Activated naive CD8-positive, alpha-beta T cell treated with anti-CD3 and anti-CD28 coated beads, Interleukin-2, amount 50 U/mL, for 24 hours (primary cell): ENCODE data around the gene ZNF619.

Experiments
- ATAC-seq: fragments of 150-1000 bp; cut with Tn5 transposase; one replicate; pipeline ENCODE4 v1.10.0; 2021
- DNase-seq: peaks from one replicate; pipeline ENCODE4 v3.0.0; 2021
- H3K27ac Mint-ChIP-seq: one replicate; pipeline ENCODE4 v1.8.0; 2021; ENCODE audit warnings: mild to moderate bottlenecking, mixed read lengths
- H3K27me3 Mint-ChIP-seq: one replicate; pipeline ENCODE4 v1.8.0; 2021; ENCODE audit warnings: mixed read lengths
- H3K36me3 Mint-ChIP-seq: one replicate; pipeline ENCODE4 v1.8.0; 2021; ENCODE audit warnings: low read depth, mixed read lengths
- H3K4me1 Mint-ChIP-seq: one replicate; pipeline ENCODE4 v1.8.0; 2021; ENCODE audit warnings: mixed read lengths
- H3K4me3 Mint-ChIP-seq: one replicate; pipeline ENCODE4 v1.8.0; 2021; ENCODE audit warnings: mild to moderate bottlenecking, moderate library complexity, mixed read lengths
- H3K9me3 Mint-ChIP-seq: one replicate; pipeline ENCODE4 v1.8.0; 2021; ENCODE audit warnings: mixed read lengths

ZNF619 gene

DNA sequence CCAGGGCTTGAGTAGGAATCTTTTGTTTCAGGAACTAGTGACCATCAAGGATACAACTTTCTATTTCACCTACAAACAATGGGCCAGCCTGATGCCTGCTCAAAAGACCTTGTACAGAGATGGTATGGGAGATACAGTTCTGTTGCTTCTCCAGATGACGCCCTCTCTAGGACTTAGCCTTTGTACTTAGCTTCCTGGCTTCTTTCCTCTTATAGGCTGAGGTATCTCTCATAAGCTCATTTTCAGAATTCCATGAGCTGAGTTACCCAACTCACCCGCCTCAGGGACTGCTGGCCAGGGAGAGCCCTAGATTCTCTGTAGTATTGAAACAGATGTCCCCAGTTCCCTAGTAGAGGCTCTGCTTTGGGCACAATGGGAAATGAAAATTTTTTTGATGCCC is 20.4 kb downstream of the ZNF619 start:
- Mint-ChIP-seq H3K9me3 (no peaks in the 10 kb centered on the region), H3K27me3 (no peaks in the 10 kb centered on the region), H3K4me3 (no peak overlapping the region), H3K36me3 (no peaks in the 10 kb centered on the region), H3K4me1 (no peaks in the 10 kb centered on the region), H3K27ac (no peak overlapping the region)
- no peak for ATAC-seq
- no peak for DNase-seq

GRCh38 chr3:40499952-40500351 is 23.0 kb downstream of the ZNF619 start:
- no peak overlapping the region for H3K27ac Mint-ChIP-seq
- peaks cover 9% of the 10 kb centered on the region for H3K4me1 Mint-ChIP-seq
- no peaks in the 10 kb centered on the region for H3K9me3 Mint-ChIP-seq
- no peak overlapping the region for H3K4me3 Mint-ChIP-seq
- H3K36me3 Mint-ChIP-seq = no peaks in the 10 kb centered on the region
- DNase-seq = no peak
- H3K27me3 Mint-ChIP-seq = no peaks in the 10 kb centered on the region
- ATAC-seq = no peak

DNA sequence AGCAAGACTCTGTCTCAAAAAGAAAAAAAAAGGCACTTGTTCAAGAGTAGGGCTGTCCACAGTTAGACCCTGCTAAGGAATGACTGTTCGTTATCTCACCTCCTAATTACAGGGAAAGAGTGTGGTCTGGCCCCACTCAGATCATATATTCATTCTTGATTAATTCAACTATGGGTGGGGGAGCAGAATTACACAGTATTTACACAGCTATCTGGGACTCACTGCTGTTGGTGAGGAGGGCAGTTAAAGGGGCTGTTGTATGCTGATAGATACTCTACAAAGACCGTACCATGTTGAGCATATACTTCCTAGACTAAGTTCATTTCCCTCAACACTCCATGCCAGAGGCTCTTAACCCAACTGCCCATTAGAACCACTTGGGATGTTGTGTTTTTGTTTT is 25.1 kb downstream of the ZNF619 start:
- Mint-ChIP-seq H3K9me3 (no peaks in the 10 kb centered on the region), H3K36me3 (no peaks in the 10 kb centered on the region), H3K27ac (no peak overlapping the region), H3K4me3 (no peak overlapping the region), H3K4me1 (peaks cover 29% of the 10 kb centered on the region), H3K27me3 (no peaks in the 10 kb centered on the region)
- ATAC-seq (no peak), DNase-seq (no peak)

- peaks cover 31% of the 10 kb centered on the region for H3K4me1 Mint-ChIP-seq
- H3K36me3 Mint-ChIP-seq = peaks cover 3% of the 10 kb centered on the region
- ATAC-seq (peak; percentile 58), DNase-seq (no peak)
- H3K27me3 Mint-ChIP-seq = no peaks in the 10 kb centered on the region
- H3K4me3 Mint-ChIP-seq = peak overlapping the region; percentile 84
- H3K27ac Mint-ChIP-seq = peak overlapping the region; percentile 83
- H3K9me3 Mint-ChIP-seq = no peaks in the 10 kb centered on the region
These were observed 27.9 kb downstream of the ZNF619 start for GRCh38 chr3:40504636-40505430.

- DNase-seq = peak; percentile 67
- Mint-ChIP-seq H3K27me3 (no peaks in the 10 kb centered on the region), H3K9me3 (no peaks in the 10 kb centered on the region), H3K36me3 (peaks cover 9% of the 10 kb centered on the region), H3K4me3 (peak within 1 kb of the TSS; percentile 84), H3K4me1 (peaks cover 31% of the 10 kb centered on the region), H3K27ac (peak within 1 kb of the TSS; percentile 83)
- peak; percentile 71 for ATAC-seq
These were observed 28.9 kb downstream of the ZNF619 start, which contains the start of gene ZNF620 for GRCh38 chr3:40505599-40506462. ZNF620 (plus strand) TSS chr3:40506039; CDS start chr3:40506353, 314 bp downstream.

- H3K9me3 Mint-ChIP-seq = no peaks in the 10 kb centered on the region
- no peaks in the 10 kb centered on the region for H3K27me3 Mint-ChIP-seq
- no peak overlapping the region for H3K27ac Mint-ChIP-seq
- H3K36me3 Mint-ChIP-seq = peaks cover 34% of the 10 kb centered on the region
- H3K4me1 Mint-ChIP-seq = peaks cover 10% of the 10 kb centered on the region
- DNase-seq (no peak), ATAC-seq (no peak)
- H3K4me3 Mint-ChIP-seq = no peak overlapping the region
These were observed 34.3 kb downstream of the ZNF619 start for GRCh38 chr3:40511031-40511718.

GRCh38 chr3:40516201-40516600 is 39.3 kb downstream of the ZNF619 start:
- no peak for ATAC-seq
- Mint-ChIP-seq H3K4me1 (no peaks in the 10 kb centered on the region), H3K27ac (no peak overlapping the region), H3K27me3 (no peaks in the 10 kb centered on the region), H3K36me3 (peaks cover 30% of the 10 kb centered on the region), H3K9me3 (no peaks in the 10 kb centered on the region), H3K4me3 (no peak overlapping the region)
- DNase-seq = no peak

DNA sequence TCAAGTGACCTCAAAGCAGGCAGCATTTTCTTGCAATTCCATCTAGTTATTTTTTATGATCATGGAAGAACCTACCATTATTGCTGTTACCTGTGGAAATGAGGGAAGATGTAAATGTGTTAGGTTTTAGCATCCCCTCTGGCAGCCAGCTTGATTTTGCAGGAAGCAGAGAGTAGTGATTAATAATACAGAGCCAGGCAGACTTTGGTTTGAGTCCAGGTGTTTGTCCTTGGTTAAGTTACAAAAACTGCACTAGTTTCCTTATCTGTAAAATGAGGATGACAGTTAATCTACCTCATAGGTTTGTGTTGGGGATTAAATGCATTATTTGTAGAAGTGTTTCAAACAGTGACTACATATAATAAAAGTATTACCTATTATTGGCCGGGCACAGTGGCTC is 41.1 kb downstream of the ZNF619 start:
- no peak for ATAC-seq
- no peaks in the 10 kb centered on the region for H3K27me3 Mint-ChIP-seq
- H3K27ac Mint-ChIP-seq = no peak overlapping the region
- H3K4me1 Mint-ChIP-seq = no peaks in the 10 kb centered on the region
- no peak for DNase-seq
- no peaks in the 10 kb centered on the region for H3K9me3 Mint-ChIP-seq
- peaks cover 23% of the 10 kb centered on the region for H3K36me3 Mint-ChIP-seq
- H3K4me3 Mint-ChIP-seq = no peak overlapping the region

DNA sequence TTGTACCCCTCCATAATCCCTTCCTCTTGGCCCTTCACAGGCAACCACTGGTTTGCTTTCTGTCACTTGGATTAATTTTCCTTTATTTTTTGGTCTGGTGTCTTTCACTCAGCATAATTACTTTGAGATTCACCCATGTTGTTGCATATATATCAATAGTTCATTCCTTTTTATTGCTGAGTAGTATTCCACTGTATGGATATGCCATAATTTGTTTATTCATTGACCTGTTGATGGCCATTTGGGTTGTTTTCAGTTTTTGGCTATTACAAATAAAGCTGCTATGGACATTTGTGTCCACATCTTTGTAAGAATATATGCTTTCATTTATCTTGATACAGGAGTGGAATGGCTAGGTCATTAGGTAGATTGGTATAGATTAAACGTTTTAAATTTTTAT is 41.9 kb downstream of the ZNF619 start:
- Mint-ChIP-seq H3K27ac (no peak overlapping the region), H3K27me3 (no peaks in the 10 kb centered on the region), H3K9me3 (no peaks in the 10 kb centered on the region), H3K4me3 (no peak overlapping the region), H3K36me3 (peaks cover 23% of the 10 kb centered on the region), H3K4me1 (no peaks in the 10 kb centered on the region)
- DNase-seq (no peak), ATAC-seq (no peak)

DNA sequence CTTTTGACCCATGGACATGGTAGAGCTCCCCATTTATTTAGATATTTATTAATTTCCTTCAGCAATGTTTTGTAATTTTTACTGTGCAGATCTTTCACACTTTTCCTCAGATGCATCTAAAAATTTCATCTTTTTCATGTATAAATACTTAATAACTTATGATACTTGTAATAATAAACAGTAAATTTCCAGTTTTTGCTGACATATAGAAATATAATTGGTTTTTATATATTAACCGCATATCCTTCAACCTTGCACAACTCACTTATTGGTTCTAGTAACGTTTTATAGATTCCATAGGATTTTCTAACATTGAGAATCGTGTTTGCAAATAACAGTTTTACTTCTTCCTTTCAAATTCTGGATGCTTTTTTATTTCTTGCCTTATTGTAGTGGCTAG is 44.3 kb downstream of the ZNF619 start:
- H3K36me3 Mint-ChIP-seq = peaks cover 7% of the 10 kb centered on the region
- H3K4me1 Mint-ChIP-seq = peaks cover 13% of the 10 kb centered on the region
- no peak overlapping the region for H3K4me3 Mint-ChIP-seq
- ATAC-seq (no peak), DNase-seq (no peak)
- H3K27me3 Mint-ChIP-seq = no peaks in the 10 kb centered on the region
- no peaks in the 10 kb centered on the region for H3K9me3 Mint-ChIP-seq
- no peak overlapping the region for H3K27ac Mint-ChIP-seq

DNA sequence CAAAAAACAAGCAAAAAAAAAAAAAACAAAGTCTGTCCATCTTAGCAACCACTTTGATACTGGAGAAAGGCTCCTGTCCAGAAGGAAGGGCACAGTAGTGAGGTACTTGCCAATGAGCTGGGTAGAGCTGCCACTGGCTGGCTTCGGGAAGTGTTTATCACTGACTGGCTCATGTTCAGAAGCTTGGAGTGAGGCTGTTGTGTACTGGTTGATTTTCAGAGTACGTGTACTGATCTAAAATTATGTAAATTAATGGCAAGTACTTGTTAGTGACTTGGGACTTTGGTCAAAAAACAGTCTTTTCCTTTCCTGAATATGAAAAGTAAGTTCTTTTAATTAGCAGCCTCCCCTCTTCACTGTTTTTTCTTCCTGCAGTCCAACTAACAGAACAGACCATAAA is 46.9 kb downstream of the ZNF619 start:
- Mint-ChIP-seq H3K9me3 (no peaks in the 10 kb centered on the region), H3K36me3 (peaks cover 11% of the 10 kb centered on the region), H3K27ac (peak overlapping the region; percentile 61), H3K27me3 (no peaks in the 10 kb centered on the region), H3K4me1 (peaks cover 17% of the 10 kb centered on the region), H3K4me3 (peak overlapping the region; percentile 85)
- no peak for DNase-seq
- ATAC-seq = no peak

GRCh38 chr3:40524222-40524567 is 47.3 kb downstream of the ZNF619 start:
- H3K4me3 Mint-ChIP-seq = peak overlapping the region; percentile 85
- ATAC-seq (no peak), DNase-seq (no peak)
- no peaks in the 10 kb centered on the region for H3K27me3 Mint-ChIP-seq
- peak overlapping the region; percentile 61 for H3K27ac Mint-ChIP-seq
- H3K9me3 Mint-ChIP-seq = no peaks in the 10 kb centered on the region
- peaks cover 11% of the 10 kb centered on the region for H3K36me3 Mint-ChIP-seq
- H3K4me1 Mint-ChIP-seq = peaks cover 17% of the 10 kb centered on the region

- Mint-ChIP-seq H3K27ac (peak within 1 kb of the TSS; percentile 89), H3K27me3 (no peaks in the 10 kb centered on the region), H3K36me3 (peaks cover 11% of the 10 kb centered on the region), H3K9me3 (no peaks in the 10 kb centered on the region), H3K4me1 (peaks cover 17% of the 10 kb centered on the region), H3K4me3 (peak within 1 kb of the TSS; percentile 85)
- DNase-seq = peak; percentile 89
- ATAC-seq = peak; percentile 99
These were observed 47.8 kb downstream of the ZNF619 start, which contains the start of gene ZNF621 for GRCh38 chr3:40524568-40525285. ZNF621 (plus strand) TSS chr3:40524960; CDS start chr3:40525841, 881 bp downstream.

DNA sequence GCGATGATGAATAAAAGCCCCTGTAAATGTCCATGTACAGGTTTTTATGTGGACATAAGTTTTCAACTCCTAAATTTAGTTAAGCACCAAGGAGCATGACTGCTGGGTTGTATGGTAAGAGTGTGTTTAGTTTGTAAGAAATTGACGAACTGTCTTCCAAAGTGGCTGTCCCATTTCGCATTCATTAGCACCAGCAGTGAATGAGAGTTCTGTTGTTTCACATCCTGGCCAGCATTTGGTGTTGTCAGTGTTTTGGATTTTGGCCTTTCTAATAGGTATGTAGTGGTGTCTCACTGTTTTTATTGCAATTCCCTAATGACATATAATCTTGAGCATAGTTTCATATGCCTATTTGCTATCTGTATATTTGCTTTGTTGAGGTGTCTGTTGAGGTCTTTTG is 51.5 kb downstream of the ZNF619 start:
- Mint-ChIP-seq H3K27me3 (no peaks in the 10 kb centered on the region), H3K4me3 (no peak overlapping the region), H3K27ac (no peak overlapping the region), H3K9me3 (peaks cover 7% of the 10 kb centered on the region), H3K4me1 (peaks cover 17% of the 10 kb centered on the region), H3K36me3 (peaks cover 47% of the 10 kb centered on the region)
- DNase-seq = no peak
- no peak for ATAC-seq
